UCSD-AML1 (cell line): ENCODE results near the gene TANC1.

Source experiments
- DNase-seq: peaks from one replicate; lab custom pipeline; 2025; ENCODE audit not compliant: unreplicated experiment; lab: John Stamatoyannopoulos, UW

Gene TANC1

DNA sequence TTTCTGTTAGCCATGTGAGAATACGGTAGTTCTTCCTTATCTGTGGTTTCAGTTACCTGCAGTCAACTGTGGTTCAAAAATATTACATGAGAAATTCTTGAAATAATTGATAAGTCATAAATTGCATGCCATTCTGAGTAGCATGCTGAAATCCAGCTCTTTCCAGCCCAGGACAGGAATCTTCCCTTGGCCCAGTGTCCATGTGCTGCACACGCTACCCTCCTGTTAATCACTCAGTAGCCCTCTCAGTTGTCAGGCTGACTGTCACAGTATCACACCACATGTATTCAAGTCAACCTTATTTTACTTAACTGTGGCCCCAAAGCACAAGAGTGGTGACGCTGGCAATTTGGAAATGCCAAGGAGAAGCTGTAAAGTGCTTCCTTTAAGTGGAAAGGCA lies 141.1 kb downstream of the TANC1 start:
- DNase-seq, result no peak

DNA sequence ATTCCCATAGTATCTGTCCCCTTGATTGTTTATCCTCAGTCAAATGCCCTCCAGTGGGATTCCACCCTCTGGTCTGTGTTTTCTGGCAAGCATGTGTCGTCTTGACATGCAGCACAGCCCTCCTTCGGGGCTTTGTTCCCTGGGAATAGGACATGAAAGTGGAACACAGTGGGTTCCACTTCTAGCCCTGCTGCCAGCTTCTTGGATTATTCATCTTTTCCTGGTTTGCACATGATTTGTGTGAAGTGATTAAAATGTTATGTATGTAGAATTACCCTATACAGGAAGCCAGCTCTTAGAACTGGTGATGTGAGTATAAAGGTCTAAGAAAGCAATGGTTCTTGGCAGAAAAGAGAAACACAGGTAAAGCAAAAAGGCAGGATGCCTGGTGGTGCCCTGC lies 142.3 kb downstream of the TANC1 start:
- DNase-seq, result no peak

DNA sequence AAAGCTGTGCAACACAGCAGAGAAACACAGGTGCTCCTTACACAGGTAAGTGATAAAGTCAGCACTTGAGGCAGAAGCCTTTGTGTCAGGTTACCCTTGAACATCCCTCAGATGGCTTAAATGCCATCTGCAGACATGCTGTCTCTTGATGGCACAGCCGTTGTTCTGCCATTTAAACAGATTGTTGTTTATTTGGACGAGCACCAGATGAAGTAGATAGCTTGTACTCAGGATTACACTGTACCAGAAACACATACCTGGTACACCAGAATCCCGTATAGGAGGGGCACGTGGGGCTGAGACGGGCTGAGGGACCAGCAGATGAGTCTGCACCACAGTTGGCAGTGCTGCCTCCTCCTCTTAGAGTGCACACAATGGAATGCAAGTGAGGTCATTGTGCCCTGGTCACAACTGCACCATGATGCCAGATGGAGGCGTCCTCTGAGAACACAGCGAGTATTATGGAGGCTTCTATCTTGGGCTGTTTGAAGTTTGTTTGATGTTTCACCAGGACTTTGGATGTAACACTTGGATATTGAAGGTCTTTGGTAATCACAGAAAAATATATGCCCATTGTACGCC lies 143.0 kb downstream of the TANC1 start:
- no peak for DNase-seq

DNA sequence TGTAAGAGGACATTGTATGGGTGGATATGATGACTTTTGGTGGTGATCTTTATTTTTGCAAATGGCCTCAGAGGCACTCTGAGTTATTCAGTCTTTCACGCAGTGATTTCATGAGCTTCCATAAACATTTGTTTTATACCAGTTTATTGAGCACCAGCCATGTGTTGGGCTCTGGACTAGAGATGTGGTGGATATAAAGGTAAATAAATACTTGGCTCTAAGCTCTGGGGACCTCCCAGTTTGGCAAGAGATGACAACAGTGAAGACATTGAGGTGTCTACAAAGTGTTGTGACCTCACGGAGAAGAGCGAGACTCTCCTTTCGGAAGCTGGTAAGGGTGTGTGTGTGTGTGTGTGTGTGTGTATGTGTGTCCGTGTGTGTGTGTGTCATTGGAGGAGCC lies 146.4 kb downstream of the TANC1 start:
- DNase-seq, result no peak

DNA sequence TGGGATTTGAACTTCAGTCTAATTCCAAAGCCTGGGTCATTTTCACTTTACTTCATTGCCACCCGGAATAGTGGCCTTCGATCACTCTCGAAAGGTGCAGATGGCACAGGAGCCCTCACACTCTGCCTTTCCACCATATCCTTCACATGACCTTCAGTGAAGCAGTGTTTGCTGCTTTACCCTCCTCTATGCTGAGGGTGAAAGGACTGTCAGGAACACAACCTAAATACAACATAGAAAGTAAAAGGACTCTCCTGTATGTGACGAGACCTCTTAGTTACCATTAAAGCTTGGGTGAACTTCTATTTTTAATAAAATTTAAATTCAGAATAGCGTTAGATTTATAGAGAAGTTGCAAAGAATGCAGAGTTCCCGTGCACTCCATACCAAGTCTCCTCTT lies 148.5 kb downstream of the TANC1 start:
- no peak for DNase-seq

DNA sequence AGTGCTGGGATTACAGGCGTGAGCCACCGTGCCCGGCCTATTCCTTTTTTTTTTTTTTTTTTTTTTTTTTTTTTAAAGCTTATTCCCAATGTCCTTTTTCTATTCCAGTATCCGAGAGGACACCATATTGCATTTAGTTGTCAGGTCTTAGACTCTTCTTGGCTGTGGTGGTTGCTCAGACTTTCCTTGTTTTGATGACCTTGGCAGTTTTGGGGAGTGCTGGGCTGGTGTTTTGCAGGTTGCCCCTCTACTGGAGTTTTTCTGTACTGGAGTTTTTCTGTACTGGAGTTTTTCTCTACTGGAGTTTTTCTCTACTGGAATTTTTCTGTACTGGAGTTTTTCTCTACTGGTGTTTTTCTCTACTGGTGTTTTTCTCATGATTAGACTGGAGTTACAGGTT lies 149.2 kb downstream of the TANC1 start:
- DNase-seq, result no peak

DNA sequence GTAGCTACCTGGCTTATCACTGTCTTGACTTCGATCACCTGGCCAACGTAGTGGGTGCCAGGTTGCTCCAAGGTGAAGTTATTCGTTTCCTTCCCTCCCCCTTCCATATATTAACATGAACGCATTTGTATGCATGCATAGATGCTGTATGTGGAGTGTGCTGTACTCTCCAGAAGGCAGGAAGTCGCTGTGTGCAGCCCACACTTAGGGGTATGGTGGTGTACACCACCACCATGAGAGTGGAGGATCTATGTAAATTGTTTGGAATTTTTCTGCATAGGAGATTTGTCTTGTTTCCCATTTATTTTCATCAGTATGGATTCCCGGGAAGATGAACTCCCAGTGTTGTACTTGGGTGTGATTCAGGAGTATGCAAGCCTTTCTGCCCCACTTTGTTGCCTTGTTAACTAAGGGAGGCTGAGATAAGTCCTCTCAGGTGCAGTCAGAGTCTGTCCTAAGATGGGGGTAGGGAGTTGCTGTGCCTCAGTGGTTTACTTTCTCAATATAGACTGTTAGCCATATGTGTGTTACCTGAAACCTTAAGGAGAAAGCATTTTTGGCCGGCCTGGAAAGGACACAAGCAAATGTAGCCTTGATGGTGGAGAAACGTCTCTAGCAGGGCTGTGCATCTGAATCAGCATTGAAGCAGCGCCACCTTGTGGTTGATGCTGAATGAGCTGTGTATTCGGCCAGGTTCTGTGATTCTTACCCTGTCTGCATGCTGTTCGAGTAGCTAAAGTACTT lies 149.8 kb downstream of the TANC1 start:
- DNase-seq, result peak; percentile 76

DNA sequence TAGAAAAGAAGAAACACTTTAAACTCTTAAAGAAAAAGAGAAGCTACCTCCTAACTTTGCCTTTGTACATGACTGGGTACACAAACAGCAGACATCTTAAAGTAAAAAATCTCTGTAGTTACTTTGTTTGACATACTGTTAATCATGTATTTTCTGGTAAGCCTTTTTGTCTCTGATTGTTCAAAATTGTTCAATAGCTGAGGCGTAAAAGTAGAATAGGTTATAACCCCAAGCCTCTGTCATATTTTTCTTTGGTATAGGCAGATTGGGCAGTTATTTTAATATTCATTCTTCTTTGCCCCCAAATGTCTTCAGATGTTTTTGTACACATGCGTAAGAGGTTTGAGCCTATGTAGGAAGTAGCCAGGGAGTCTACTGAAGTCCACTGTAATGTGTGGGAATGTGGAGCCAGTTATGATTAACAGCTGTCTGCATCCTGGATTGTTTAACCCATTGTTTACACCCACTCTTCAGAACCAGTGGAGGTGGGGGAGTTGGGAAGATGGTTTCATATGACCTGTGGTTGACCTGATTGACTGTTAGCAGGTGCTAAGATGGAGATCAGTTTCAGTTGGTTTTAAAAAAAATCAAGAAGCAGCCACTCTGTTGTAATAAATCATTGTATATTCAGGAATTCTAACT lies 150.5 kb downstream of the TANC1 start:
- no peak for DNase-seq

DNA sequence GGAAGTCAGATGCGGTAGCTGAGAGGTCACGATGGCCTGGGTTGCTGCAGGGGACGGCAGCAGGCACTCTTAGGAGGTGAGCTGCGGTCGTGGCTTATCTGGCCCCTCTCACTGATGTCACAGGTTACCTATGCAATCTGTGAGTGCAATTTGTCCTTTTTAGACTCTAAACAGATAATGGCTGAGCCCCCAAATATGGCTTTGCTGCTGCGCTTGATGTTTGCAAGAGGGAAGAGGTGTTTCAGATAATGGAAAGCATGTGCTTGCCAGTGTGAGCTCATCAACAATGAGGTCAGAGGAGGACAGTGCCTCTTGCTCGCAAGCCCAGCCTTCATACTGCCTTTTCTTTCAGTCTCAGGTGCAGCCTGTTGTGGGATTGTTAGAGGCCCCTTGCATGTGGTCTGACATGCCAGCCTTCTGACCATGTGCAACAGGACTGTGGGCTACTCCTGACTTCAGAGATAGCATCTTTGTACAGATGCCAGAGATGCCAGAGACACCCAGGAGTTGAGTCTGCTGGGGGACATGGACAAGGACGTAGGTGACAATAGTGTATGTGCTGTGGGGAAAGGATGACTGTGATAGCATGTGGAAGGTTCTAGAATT lies 151.3 kb downstream of the TANC1 start:
- DNase-seq, result no peak

DNA sequence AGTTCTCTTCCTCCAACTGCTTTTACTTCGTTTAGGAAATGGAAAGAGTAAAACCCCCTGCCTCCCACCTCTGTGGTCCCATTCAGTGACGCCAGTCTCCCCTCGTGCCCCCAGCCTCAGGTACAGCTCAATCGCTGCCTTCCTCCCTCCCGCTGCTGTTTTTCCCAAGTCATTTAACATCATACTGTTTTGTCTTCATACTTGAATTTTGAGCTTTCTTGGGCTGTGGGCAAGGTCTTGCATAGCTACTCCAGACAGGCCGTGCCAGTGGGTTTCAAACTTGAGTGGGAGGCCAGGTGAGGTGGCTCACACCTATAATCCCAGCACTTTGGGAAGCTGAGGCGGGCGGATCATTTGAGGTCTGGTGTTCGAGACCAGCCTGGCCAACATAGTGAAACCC lies 155.3 kb downstream of the TANC1 start:
- no peak for DNase-seq

DNA sequence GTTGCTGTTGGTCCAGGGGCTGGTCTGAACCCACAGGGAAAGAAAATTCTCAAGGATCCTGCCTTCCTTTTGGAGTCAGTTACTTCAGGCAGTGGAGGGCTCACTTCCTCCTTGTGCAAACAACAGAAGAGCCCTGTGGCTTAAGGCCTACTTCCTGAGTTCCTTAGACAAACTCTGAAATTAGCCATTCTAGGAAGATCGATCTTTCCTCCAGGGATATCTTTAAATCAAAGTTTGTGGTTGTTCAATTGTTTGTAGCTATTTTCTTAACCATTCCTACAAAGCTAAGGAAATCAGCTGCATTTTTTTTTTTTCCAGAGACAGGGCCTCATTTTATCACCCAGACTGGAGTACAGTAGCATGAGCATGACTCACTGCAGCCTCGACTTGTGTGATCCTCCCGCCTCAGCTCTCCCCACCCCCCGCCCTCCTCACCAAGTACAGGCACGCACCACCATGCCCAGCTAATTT lies 156.0 kb downstream of the TANC1 start:
- peak; percentile 29 for DNase-seq

DNA sequence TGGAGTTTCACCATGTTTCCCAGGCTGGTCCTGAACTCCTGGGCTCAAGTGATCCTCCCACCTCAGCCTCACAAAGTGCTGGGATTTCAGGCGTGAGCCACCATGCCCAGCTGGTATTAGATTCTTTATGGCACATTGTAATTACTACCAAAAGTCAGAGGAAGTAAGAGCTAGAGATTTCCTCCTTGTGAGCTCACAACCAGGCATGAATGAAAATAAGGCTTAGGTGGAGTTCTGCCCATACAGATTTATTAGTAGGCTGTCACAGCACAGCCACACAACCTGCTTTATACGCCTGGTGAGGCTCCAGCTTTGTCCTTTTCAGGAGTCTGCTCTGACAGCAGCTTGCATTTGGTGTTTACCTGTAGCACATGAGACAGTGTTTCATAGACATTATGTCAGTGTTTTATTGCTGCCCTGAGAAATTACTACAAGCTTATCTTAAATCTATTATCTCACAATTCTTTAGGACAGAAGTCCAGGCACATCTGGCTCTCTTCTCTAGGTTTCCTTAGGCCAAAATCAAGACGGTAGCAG lies 156.6 kb downstream of the TANC1 start:
- DNase-seq, result no peak

DNA sequence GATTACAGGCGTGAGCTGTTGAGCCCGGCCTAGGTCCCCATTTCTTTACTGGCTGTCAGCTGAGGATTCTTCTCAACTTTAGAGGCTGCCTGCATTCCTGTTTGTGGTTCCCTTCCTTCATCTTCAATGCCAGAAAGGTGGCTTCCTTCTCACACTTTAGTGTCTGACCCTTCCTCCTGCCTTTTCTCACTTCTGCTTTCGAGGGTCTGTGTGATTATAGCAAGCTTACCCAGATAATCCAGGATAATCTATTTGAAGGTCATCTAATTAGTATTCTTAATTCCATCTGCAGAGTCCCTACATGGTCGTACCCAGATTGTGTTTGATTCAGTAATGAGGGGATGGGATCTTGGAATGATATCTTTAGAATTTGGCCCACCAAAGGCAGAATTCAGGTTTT lies 157.4 kb downstream of the TANC1 start:
- DNase-seq, result no peak

DNA sequence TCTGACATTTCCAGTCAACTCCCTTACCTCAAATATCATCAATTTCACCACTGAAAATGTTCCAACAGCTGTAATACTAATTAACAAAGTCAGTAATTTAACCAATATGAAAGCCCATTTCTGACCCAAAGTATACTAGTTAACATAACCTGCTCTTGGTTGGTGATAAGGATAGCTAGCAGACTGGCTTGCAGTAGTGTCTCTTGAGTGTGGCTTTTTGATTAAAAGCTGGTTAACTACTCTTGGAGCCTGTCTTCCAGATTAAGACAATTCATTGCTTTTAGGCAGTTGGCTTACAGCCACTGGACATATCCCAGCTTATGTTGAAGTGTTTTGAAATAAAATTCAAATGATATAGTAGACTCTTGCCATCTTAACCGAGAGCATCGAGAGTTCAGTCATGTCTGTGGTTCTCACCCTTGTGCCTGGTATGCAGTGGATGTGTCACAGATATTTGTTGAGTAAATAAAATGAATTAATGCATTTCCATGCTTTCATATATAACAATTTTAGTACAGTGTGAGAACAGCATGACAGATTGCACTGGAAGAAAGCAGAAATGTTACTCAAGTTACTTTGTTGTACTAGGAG lies 158.1 kb downstream of the TANC1 start:
- no peak for DNase-seq

DNA sequence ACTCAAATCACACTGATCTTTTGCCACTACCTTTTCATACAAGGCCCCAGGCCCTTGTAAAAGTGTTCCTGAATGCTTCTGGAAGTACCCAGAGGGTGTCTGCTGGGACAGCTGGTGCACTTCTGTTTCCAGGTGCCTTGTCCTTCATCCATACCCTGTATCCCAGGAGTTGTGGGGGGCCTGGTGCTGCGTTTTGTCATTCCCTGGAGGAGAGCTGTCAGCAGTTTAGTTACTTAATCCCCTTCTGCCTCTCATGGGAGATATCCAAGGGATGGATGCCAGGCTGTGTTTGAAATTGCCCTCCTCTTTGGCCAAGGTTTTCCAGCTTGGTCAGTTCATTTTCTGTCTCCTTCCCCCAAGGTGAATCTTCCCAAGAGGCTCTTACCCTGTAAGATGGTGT lies 159.8 kb downstream of the TANC1 start:
- no peak for DNase-seq

DNA sequence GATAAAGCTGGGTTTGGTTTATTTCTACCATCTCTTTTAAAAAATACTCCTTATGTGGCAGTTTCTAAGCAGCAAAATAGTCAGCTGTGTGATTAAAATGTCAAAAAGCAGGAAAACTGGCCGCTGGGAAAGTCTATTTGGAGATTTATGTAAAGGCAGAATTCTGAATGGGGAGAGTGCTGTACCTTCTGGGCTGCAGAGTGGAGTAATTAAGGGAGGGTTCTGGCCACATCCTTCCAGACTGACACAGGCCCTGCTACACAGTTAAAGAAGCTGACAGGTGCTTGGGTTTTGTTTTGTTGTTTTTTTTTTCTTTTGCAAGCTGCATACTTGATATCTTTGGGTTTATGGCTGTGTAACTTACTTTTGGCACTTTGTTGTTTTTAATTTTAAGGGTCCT lies 160.8 kb downstream of the TANC1 start:
- DNase-seq, result no peak

DNA sequence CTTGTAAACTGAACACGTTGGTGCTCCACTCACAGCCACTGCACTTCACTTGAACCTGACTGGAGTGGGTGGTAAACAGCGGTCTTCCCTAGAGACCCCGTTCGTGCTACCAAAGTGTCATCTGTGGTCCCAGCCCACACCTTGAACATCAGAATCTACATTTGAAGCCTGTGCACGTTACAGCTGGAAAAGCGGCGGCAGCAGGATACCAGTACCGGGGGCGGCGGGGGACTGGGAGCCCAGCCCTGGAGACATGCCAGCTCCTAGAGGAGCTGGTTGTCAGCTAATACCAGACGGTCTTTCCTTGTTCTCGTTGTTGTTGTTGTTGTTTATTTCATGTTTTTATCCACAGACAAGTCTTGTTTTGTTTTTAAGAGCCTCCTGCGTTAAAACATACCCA lies 161.4 kb downstream of the TANC1 start:
- no peak for DNase-seq

DNA sequence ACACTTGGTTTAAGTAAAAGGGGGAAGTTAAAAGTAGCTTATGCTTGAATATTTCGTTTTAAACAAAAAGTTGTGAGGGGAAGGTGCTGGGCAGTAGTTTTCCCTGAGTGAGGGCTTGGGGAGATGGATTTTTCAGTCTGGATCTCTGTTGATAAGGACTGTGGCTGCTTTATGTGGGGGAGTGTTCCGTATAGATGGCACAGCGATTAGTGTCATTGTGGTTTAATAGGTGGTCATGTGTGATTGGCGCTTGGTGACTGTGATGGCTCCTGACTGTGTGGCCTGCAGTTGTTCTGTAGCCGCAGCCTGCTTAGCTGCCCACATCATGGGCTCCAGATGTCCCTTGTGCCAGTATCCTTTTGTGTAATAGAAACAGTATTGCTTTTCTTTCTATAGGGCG lies 161.9 kb downstream of the TANC1 start:
- DNase-seq, result peak; percentile 52

DNA sequence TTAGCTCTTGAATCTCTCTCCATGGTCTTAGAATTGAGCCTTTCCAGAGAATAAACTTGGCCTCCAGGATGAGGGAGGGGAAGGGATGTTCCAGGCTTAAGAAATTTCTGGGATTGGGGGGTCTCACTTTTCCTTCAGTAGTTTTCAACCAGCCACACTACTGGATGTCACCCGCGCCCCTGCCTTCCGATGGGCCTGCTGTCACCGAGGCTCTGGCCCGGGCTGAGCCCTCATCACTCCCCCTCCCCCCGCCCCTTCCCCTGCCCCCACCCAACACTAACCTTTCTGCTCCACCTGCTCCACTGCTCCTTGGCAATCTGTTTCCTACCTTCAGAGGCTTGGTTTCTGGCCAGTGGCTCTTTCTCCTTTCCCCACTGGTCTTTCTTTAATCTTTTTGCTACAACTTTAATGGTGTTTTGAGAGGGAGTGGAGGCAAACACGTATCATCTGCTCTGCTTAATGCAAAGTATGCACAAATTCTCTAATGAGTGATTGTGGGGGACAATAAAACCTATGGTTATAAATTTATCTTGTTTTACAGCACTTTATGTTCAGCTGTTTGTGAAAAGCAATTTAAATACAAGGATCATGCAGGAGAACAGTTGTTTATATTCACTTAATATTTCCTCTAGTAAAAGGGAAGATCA lies 162.9 kb downstream of the TANC1 start:
- DNase-seq, result no peak

DNA sequence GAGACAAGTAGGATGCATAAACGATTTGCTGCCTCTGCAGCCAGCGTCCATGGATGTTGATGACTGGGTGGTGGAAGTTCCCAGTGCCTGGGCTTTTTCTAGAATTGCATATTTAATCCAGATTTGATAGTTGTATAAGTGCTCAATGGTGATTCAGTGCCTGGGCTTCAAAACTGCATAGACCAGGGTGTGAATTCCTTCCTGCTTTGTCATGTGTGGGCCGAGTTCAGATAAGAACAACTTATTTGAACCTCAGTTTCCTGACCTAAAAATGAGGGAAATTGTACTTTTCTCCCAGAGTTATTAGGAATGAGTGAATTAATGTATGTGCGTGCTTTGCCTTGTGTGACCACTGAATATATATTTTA lies 163.5 kb downstream of the TANC1 start:
- no peak for DNase-seq

DNA sequence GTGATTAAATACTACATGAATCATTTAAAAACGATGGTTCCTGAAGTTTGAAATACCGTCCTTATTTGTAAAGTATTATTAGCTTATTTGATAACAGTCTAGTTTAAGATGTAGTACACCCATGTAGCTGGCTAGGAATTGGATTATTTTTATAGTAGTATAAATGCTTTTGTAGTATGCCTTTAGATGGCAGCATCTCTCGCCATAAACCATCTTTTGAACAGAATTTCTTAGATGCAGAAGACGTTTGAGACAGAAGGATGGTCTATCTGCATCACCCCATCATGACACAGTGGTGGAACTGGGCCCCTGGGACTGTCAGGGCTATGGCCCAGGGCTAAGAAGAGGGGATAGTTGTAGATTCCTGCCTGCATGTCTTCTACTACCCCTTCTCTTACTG lies 165.4 kb downstream of the TANC1 start:
- DNase-seq, result no peak
